Rectal smooth muscle tissue (tissue), 1 donor: ENCODE measurements around the gene DNAJB6.

Source experiments
- H3K27ac ChIP-seq: one replicate; pipeline ENCODE4 v1.7.0; 2013; ENCODE audit warnings: low read depth, low read length, inconsistent platforms
- H3K27me3 ChIP-seq: one replicate; pipeline ENCODE4 v1.7.0; 2013; ENCODE audit warnings: low read length; ENCODE audit not compliant: control insufficient read depth, insufficient read depth
- H3K36me3 ChIP-seq: one replicate; pipeline ENCODE4 v1.7.0; 2013; ENCODE audit warnings: low read length; ENCODE audit not compliant: control insufficient read depth, insufficient read depth
- H3K4me1 ChIP-seq: one replicate; pipeline ENCODE4 v1.7.0; 2013; ENCODE audit warnings: low read length; ENCODE audit not compliant: control insufficient read depth, insufficient read depth
- H3K4me3 ChIP-seq: one replicate; pipeline ENCODE4 v1.7.0; 2013; ENCODE audit warnings: low read length
- H3K9ac ChIP-seq: one replicate; pipeline ENCODE4 v1.7.0; 2013; ENCODE audit warnings: low read length

DNAJB6 gene

DNA sequence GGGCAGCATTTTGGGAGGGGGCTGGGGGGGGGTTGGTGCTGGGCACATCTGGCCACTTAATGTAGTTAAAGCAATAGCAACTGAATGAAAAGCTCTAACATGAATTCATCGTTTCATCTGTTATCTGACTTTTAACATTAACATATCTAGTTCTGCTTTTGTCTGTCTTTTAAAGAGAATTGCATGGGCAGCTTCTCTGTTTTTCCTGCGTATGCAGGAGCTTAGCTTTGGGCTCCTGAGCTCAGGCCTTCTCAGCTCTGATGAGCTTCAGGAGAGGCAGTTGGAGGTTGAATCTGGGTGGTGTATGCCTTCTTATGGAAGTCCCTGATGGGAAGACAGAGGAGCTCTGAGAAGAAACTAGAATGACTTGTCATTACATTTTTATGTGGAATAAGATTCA lies 58.4 kb downstream of the DNAJB6 start:
- peaks cover 4% of the 10 kb centered on the region for H3K4me1 ChIP-seq
- no peak overlapping the region for H3K27ac ChIP-seq
- H3K9ac ChIP-seq, result no peak overlapping the region
- peaks cover 15% of the 10 kb centered on the region for H3K36me3 ChIP-seq
- H3K4me3 ChIP-seq, result no peak overlapping the region
- no peaks in the 10 kb centered on the region for H3K27me3 ChIP-seq

DNA sequence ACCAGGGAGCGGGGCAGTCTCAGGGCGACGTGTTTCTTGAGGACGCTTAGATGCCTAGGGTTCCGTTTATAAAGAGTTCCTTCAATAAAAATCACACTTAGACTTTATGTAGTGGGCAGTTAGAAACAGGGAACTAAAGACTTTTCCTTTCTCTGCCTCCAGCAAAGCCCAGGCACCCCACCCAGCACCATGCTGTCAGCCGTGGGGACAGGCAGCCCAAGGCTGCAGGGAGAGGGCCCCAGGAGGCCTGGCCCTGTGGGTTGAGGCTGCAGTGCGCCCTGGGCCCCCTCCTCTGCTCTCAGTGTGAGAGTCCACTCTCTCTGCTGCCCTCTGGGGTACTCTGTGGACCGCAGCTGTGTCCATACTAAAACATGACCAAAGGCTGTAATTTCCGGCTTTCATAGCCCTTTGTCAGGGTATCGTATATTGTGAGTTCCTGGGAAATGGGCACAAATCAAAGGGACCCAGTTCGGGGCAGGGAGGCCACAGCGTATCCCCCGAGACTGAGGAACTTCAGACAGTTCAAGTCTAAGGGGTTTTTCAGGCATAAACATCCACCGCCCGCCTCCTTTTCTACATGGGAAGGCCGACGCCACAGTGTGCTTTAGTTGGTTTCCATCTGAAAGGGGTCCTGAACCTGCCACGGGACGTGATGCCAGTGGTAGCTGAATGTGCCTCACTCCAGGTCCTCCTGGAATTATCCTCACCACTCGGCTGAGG lies 59.7 kb downstream of the DNAJB6 start:
- Histone ChIP-seq H3K27me3 (no peaks in the 10 kb centered on the region), H3K4me1 (peaks cover 4% of the 10 kb centered on the region), H3K4me3 (no peak overlapping the region), H3K27ac (no peak overlapping the region), H3K9ac (no peak overlapping the region), H3K36me3 (peaks cover 15% of the 10 kb centered on the region)

DNA sequence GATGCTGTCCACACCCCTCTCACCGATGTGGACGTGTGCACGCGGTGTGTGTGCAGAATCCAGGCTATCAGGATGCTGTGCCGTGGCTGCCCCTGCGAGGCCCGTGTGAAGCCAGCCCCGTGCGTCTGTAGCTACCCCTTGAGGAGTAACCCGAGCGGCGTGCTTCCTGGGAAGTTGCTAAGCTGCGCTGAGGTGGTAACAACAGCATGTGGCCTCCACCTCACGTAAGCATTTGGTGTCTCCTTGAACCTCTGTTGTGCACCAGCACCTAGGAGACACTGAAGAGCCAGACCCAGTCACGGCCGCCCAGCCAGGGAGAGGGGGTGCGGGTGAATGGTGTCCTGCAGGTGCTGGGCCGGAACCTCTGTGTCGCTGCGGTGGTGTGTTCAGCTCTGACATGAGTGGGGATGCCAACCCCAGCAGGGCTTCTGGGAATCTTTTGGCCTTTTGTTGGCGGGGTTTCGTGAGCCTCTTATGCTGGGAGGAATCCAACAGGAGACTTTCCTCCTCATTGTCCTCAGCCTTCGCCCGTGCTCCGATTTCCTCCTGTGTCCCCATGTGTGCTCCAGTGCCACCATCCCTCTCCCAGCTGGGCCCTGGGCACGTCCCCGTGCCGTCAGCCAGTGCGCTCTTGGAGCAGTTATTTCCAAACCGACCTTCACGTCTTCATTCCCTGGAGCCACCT lies 60.4 kb downstream of the DNAJB6 start:
- Histone ChIP-seq H3K27me3 (no peaks in the 10 kb centered on the region), H3K9ac (no peak overlapping the region), H3K36me3 (peaks cover 15% of the 10 kb centered on the region), H3K27ac (no peak overlapping the region), H3K4me1 (peaks cover 4% of the 10 kb centered on the region), H3K4me3 (no peak overlapping the region)

DNA sequence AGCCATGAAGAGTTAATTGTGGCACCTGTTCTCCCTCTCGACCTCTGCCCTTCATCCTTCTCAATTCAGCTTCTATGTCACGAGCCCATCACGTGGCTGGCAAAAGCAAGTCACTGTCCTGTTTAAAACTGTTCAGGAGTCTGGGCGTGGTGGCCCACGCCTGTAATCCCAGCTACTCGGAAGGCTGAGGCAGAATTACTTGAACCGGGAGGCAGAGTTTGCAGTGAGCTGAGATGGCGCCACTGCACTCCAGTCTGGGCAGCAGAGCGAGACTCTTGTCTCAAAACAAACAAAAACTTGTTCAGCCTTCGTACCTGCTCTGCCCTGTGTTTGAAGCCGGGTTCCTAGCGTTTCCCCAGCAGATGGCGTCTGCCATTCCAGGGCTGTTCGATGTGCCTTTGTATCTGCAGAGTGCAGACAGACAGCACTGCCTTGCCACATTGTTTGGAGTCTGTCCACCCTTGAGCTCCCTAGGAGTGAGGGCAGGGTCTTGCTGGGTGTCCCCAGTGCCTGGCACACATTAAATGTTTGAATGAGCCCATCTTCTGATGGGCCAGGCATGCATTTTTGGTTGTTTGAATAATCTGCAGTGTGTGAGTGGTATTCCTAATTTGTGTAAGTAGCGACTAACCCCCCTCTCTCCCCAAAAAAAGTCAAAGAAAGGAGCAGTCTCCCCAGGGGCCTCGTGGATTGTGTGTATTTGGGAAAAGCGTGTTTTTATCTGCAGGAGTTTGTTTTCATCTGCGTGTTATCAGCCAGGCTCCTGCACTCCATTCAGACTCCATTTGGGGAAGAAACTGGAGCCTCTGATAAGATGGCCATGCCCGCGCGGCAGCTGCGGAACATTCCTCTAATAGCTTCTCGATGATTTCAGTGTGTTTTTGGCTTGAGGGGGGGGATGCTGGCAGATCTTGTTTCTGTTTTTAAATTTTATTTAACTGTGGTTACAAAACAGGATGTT lies 61.2 kb downstream of the DNAJB6 start:
- Histone ChIP-seq H3K27me3 (no peaks in the 10 kb centered on the region), H3K36me3 (peaks cover 15% of the 10 kb centered on the region), H3K9ac (no peak overlapping the region), H3K4me3 (no peak overlapping the region), H3K4me1 (peaks cover 4% of the 10 kb centered on the region), H3K27ac (no peak overlapping the region)

DNA sequence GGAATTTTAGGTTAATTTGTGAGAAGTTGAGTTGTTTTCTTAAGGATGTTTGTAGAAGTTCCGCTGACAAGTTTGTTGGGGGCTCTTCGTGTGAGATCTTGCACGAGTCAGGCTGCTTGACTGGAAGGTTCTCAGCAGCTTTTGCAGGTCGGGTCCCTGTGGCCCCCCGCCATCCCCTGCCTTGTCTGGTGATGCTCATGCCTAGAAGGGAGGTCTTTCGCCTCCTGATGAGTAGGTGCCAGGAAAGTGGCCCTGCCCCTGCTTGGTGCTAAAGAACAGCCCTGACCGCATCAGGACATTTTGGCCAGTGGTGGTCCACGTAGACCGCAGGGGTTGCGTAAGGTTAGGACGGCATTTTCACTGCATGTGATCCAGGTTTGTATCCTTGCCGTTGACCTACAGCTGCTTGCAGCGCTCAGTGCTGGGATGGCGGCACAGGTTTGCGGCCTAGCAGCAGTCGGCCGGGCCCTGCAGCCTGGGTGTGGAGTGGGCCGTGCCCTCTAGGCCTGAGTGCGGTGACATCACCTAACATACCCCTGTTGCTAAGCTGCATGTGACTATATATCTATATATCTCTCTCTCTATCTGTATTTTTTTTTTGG lies 62.4 kb downstream of the DNAJB6 start:
- no peaks in the 10 kb centered on the region for H3K27me3 ChIP-seq
- peaks cover 15% of the 10 kb centered on the region for H3K36me3 ChIP-seq
- no peak overlapping the region for H3K9ac ChIP-seq
- H3K4me1 ChIP-seq, result peaks cover 4% of the 10 kb centered on the region
- H3K4me3 ChIP-seq, result no peak overlapping the region
- H3K27ac ChIP-seq, result no peak overlapping the region

DNA sequence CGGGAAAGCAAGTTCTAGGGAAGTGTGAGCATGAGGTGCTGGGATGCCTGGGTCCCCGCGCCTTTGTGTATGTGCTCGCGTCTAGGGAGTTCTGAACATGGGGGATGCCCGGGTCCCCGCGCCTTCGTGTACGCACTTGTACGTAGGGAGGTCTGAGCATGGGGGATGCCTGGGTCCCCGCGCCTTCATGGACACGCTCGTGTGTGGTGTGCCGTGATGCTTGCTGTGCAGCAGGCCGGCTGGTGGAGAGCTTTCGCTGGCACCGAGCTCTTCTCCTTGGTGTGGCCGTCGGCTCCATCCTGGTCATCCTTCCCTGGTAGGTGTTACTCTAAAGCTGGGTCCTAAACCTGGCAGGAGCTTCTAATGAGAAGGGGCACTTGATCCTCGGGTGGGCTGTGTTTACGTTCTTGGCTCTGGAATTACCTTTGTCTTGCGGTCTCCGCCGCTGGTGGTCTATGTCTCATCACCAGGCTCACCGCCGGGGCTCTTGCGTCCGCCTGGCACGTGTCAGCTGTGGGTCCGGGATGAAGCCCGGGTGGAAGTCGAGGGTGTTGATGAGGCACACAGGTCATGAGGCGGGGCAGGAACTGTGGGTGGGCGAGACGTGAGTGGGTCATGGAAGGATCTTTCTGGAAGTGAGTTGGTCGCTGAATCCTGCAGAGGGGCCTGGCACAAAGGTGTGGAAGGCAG lies 63.5 kb downstream of the DNAJB6 start:
- no peaks in the 10 kb centered on the region for H3K27me3 ChIP-seq
- H3K36me3 ChIP-seq, result peaks cover 15% of the 10 kb centered on the region
- H3K9ac ChIP-seq, result no peak overlapping the region
- no peak overlapping the region for H3K4me3 ChIP-seq
- peaks cover 4% of the 10 kb centered on the region for H3K4me1 ChIP-seq
- H3K27ac ChIP-seq, result no peak overlapping the region

DNA sequence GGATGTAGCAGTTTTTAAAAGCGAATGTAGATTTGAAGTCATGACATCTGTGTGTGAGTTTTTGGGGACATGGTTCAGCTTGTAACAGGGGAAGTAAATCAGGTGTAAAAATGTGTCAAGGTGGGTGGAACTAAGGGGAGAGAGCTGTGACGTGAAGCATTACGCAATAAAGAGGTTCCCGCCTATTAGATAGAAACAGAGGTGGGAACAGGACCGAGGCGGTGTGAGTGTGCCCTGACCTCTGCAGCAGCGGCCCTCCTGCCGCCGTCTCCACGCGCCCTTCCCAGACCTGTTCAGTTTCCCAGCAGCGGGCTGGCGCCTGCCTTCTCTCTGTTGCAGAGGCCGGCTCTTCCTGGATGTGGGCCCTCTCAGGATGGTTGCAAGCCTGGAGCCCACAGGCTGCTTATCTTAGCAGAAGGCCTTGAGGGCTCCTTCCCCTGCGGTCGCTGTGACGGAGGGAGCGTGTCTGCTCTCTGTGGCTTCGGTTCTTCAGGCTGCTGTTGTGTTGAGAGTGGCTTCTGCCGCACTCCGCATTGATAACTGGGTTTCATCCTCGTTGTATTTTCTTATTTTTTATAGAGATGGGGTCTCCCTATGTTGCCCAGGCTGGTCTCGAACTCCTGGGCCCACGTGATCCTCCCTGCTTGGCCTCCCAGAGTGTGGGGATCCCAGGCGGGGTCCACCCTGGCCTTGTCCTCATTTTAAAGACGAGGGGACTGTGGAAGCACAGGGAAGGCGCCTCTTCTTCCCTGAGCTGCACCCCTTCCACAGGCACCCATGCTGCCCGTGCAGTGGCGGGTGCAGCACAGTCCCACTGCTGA lies 65.0 kb downstream of the DNAJB6 start:
- H3K4me1 ChIP-seq, result peaks cover 4% of the 10 kb centered on the region
- no peak overlapping the region for H3K9ac ChIP-seq
- no peak overlapping the region for H3K27ac ChIP-seq
- H3K27me3 ChIP-seq, result no peaks in the 10 kb centered on the region
- H3K4me3 ChIP-seq, result no peak overlapping the region
- peaks cover 14% of the 10 kb centered on the region for H3K36me3 ChIP-seq

DNA sequence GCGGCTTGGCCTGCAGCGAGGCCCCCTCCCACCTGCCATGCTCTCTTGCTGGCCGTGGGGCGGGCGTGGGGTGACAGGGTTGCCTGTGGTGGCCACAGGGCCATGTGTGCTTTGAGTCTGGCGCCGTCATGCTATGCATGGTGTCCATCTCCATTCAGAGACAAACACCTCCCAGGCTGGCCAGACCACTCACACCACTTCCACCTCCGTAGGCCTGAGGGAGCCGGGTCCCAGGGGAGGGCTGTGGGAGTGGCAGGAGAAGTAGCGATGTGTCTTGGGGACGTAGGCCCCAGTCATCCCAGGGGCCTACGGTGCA lies 65.5 kb downstream of the DNAJB6 start:
- H3K27ac ChIP-seq, result no peak overlapping the region
- H3K4me1 ChIP-seq, result peaks cover 4% of the 10 kb centered on the region
- H3K36me3 ChIP-seq, result peaks cover 13% of the 10 kb centered on the region
- no peak overlapping the region for H3K4me3 ChIP-seq
- no peaks in the 10 kb centered on the region for H3K27me3 ChIP-seq
- no peak overlapping the region for H3K9ac ChIP-seq

DNA sequence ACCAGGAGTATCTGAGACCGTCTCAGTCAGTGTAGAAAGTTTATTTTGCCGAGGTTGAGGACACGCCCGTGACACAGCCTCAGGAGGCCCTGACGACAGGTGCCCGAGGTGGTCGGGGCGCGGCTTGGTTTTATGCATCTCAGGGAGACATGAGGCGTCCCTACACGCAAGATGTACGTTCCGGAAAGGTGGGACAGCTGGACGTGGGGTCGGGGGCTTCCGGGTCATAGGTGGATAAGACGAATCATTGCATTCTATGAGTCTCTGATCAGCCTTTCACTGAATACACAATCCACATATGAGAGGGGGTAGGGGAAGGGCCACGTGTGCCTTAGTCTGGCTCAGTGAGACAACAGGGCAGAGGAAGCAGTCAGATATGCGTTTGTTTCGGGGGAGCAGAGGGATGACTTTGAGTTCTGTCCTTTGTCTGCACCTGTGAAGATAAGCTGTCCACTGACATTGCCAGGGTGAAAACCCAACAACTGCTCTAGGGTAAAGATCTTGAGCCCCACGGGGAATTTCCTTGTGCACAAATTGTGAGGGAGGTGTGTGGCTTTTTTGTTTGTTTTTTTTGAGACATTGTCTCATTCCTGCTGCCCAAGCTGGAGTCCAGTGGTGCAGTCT lies 66.2 kb downstream of the DNAJB6 start:
- Histone ChIP-seq H3K9ac (no peak overlapping the region), H3K27me3 (no peaks in the 10 kb centered on the region), H3K36me3 (peaks cover 14% of the 10 kb centered on the region), H3K27ac (no peak overlapping the region), H3K4me1 (peaks cover 2% of the 10 kb centered on the region), H3K4me3 (no peak overlapping the region)

DNA sequence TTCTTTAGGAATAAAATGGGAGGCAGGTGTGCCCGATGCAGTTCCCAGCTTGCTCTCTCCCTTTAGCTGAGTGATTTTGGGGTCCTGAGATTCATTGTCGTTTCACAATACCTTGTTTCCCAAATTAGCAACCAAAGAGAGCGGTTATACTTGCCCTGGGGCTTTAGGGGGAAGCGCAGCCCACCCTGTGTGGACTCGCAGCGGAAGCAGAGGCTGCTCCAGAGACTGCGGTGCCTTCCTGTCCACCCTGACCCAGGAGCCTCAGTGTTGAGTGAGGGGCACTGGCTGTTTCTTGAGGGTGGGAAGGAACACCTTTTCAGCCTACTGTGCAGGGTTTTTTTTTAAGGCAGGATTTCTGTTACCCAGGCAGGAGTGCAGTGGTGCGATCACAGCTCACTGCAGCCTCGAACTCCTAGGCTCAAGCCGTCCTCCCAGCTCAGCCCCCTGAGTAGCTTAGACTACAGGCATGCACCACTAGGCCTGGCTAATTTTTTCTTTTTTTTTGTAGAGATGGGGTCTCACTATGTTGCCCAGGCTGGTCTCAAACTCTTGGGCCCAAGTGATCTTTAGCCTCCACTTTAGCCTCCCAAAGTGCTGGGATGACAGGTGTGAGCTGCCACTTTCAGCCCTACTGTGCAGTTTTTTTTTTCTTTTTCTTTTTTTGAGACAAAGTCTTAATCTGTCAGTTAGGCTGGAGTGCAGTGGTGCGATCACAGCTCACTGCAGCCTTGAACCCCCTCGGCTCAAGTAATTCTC lies 67.0 kb downstream of the DNAJB6 start:
- Histone ChIP-seq H3K4me3 (no peak overlapping the region), H3K27ac (no peak overlapping the region), H3K4me1 (peaks cover 2% of the 10 kb centered on the region), H3K9ac (no peak overlapping the region), H3K27me3 (no peaks in the 10 kb centered on the region), H3K36me3 (peaks cover 14% of the 10 kb centered on the region)
